Panc1 (cell line): ENCODE measurements around the gene ABCG5. TPM values are rescaled to one million over a fixed set of nuclear protein-coding genes. Genes with fewer than 3 reads are reported as not detected.

ENCODE experiments used
- ATAC-seq: fragments of 200-7000 bp; cut with Tn5 transposase; 2 replicates; pipeline ENCODE4 v1.9.1; 2020; ENCODE audit warnings: mild to moderate bottlenecking, moderate library complexity
- BruUV-seq: library from RNA; stranded (reverse); fragments of 400-500 nt; replicated peaks from 2 replicates; lab custom pipeline; 2021; lab: Mats Ljungman, UMichigan
- CTCF ChIA-PET: fragments of 300-600 bp; sonication (Branson Sonifier 250); formaldehyde crosslinking; loops from one replicate; lab custom pipeline; 2022; ENCODE audit warnings: antibody characterized with exemption; lab: Charles Lee
- POLR2A ChIA-PET: fragments of 300-600 bp; sonication (Branson Sonifier 250); formaldehyde crosslinking; loops from one replicate; lab custom pipeline; 2022; ENCODE audit warnings: antibody characterized with exemption; lab: Charles Lee
- DNase-seq: peaks from one replicate; pipeline ENCODE4 v3.0.0-alpha.2; 2010; ENCODE audit warnings: low read depth, low spot score
- H3K27ac ChIP-seq: 2 replicates; pipeline ENCODE4 v1.5.1; 2011; ENCODE audit warnings: mild to moderate bottlenecking, low read length, inconsistent platforms
- H3K27me3 ChIP-seq: fragments of 200-500 bp; sonication (Bioruptor generic); 2 replicates; pipeline ENCODE4 v1.6.0; 2014; ENCODE audit warnings: low read length, inconsistent platforms; ENCODE audit not compliant: control insufficient read depth, insufficient read depth
- H3K36me3 ChIP-seq: fragments of 200-500 bp; sonication (Bioruptor generic); 2 replicates; pipeline ENCODE4 v1.5.1; 2014; ENCODE audit warnings: inconsistent platforms, mild to moderate bottlenecking, low read length, moderate library complexity; ENCODE audit not compliant: control insufficient read depth, insufficient read depth
- H3K4me1 ChIP-seq: 2 replicates; pipeline ENCODE4 v1.5.1; 2011; ENCODE audit warnings: inconsistent platforms, mild to moderate bottlenecking, low read length, moderate library complexity; ENCODE audit not compliant: control insufficient read depth, insufficient read depth
- H3K4me3 ChIP-seq, 2 experiments: 2 replicates each; pipeline ENCODE4 v1.5.1; 2011 to 2012; ENCODE audit warnings: low read depth in 2 of 2, low read length in 2 of 2, mild to moderate bottlenecking in 2 of 2, inconsistent platforms in 1 of 2, moderate library complexity in 1 of 2
- H3K9me3 ChIP-seq: fragments of 200-500 bp; sonication (Bioruptor generic); 2 replicates; pipeline ENCODE4 v1.5.1; 2014; ENCODE audit warnings: low read depth, mild to moderate bottlenecking, inconsistent platforms, low read length, moderate library complexity; ENCODE audit not compliant: control insufficient read depth, insufficient read depth
- CTCF ChIP-seq: fragments of 450-650 bp; IDR thresholded peaks from 2 replicates; pipeline ENCODE4 v1.5.1; 2017; ENCODE audit warnings: mild to moderate bottlenecking
- POLR2AphosphoS5 ChIP-seq: IDR thresholded peaks from 2 replicates; pipeline ENCODE4 v1.6.1; 2012; ENCODE audit warnings: mild to moderate bottlenecking, low read depth, low read length, moderate library complexity
- REST ChIP-seq, 2 experiments: IDR thresholded peaks; 2 replicates each; pipeline ENCODE4 v1.6.1; 2011 to 2012; ENCODE audit warnings: low read depth in 2 of 2, control low read depth in 1 of 2, low read length in 1 of 2, mild to moderate bottlenecking in 1 of 2, moderate library complexity in 1 of 2; ENCODE audit not compliant: insufficient read depth in 1 of 2
- SIN3A ChIP-seq: IDR thresholded peaks from 2 replicates; pipeline ENCODE4 v1.6.1; 2012; ENCODE audit warnings: low read depth, mild to moderate bottlenecking, low read length, moderate library complexity, borderline replicate concordance; ENCODE audit not compliant: insufficient read depth
- TCF7L2 ChIP-seq: IDR thresholded peaks from 2 replicates; pipeline ENCODE4 v1.6.1; 2011; ENCODE audit warnings: mild to moderate bottlenecking, low read depth, low read length, inconsistent platforms
- in situ Hi-C: cut with HindIII; loops from 2 replicates; pipeline ENCODE4 v1.10.0; 2016; ENCODE audit warnings: low sequenced_read_pairs, low pct_unique_long_range_greater_than_20kb
- intact Hi-C: fragments of 100-400 bp; cut with micrococcal nuclease; formaldehyde crosslinking; loops from one replicate; pipeline ENCODE4 v1.10.0; 2022; ENCODE audit not compliant: unreplicated experiment
- total RNA-seq: library from RNA; stranded (reverse); gene quantifications from one replicate; pipeline ENCODE4 v1.2.1, GENCODE V29; 2021; ENCODE audit not compliant: unreplicated experiment

The ABCG5 gene
- total RNA-seq, 1 experiment from 2014 or later: 0.05 TPM

GRCh38 chr2:43814711-43815110 is 23.9 kb downstream of the ABCG5 start:
- H3K4me1 ChIP-seq: no peaks in the 10 kb centered on the region
- POLR2A ChIA-PET: no interaction called here
- H3K9me3 ChIP-seq: no peaks in the 10 kb centered on the region
- no peak for TF ChIP-seq POLR2AphosphoS5
- TF ChIP-seq SIN3A: no peak
- no peak for TF ChIP-seq CTCF
- no peak for TF ChIP-seq TCF7L2
- no peak for TF ChIP-seq REST (IDR thresholded peaks at IDR 0.05; ENCODE audit: insufficient read depth in 1 of 2, low read depth in 2 of 2, low read length in 1 of 2)
- CTCF ChIA-PET: no interaction called here
- in situ Hi-C loops (no loop called here), intact Hi-C loops (no loop called here)
- H3K27me3 ChIP-seq: no peaks in the 10 kb centered on the region
- BruUV-seq: no TSS peak
- no peak for ATAC-seq
- H3K27ac ChIP-seq: no peak overlapping the region
- DNase-seq: no peak
- no peak overlapping the region for H3K4me3 ChIP-seq
- no peaks in the 10 kb centered on the region for H3K36me3 ChIP-seq

- CTCF ChIA-PET: no interaction called here
- H3K27ac ChIP-seq: no peak overlapping the region
- POLR2A ChIA-PET: no interaction called here
- no TSS peak for BruUV-seq
- H3K27me3 ChIP-seq: no peaks in the 10 kb centered on the region
- no peak for TF ChIP-seq REST (IDR thresholded peaks at IDR 0.05; ENCODE audit: insufficient read depth in 1 of 2, low read depth in 2 of 2, low read length in 1 of 2)
- no peak for TF ChIP-seq SIN3A
- TF ChIP-seq CTCF: no peak
- TF ChIP-seq TCF7L2: no peak
- TF ChIP-seq POLR2AphosphoS5: no peak
- no peaks in the 10 kb centered on the region for H3K36me3 ChIP-seq
- intact Hi-C loops: no loop called here
- H3K4me1 ChIP-seq: no peaks in the 10 kb centered on the region
- H3K4me3 ChIP-seq: no peak overlapping the region
- DNase-seq (no peak), ATAC-seq (no peak)
- in situ Hi-C loops: no loop called here
- H3K9me3 ChIP-seq: no peaks in the 10 kb centered on the region
Measured at GRCh38 chr2:43812947-43813346, 25.7 kb downstream of the ABCG5 start.
